HCT116 (cell line): ENCODE measurements around the gene MAST4. TPM values are rescaled to one million over a fixed set of nuclear protein-coding genes. Genes with fewer than 3 reads are reported as not detected.

Experiments
- ATAC-seq: fragments of 200-7000 bp; cut with Tn5 transposase; 2 replicates; pipeline ENCODE4 v1.9.1; 2020; ENCODE audit warnings: mild to moderate bottlenecking, moderate library complexity
- BruUV-seq: library from RNA; stranded (reverse); fragments of 400-500 nt; replicated peaks from 2 replicates; lab custom pipeline; 2021; lab: Mats Ljungman, UMichigan
- CTCF ChIA-PET: fragments of 300-600 bp; sonication (Branson Sonifier 250); formaldehyde crosslinking; loops from one replicate; lab custom pipeline; 2021; ENCODE audit warnings: antibody characterized with exemption; lab: Charles Lee
- POLR2A ChIA-PET: fragments of 300-600, 350-600 bp; sonication (Branson Sonifier 250); formaldehyde crosslinking; loops from one replicate; lab custom pipeline; 2021; ENCODE audit warnings: antibody characterized with exemption; lab: Charles Lee
- RAD21 ChIA-PET, 2 experiments: fragments of 300-600 bp; sonication (Branson Sonifier 250); formaldehyde crosslinking; loops; one replicate each; lab custom pipeline; 2023; ENCODE audit warnings: low total read pairs in 2 of 2; ENCODE audit not compliant: uncharacterized antibody in 2 of 2, unreplicated experiment in 2 of 2, low non-redundant PET in 1 of 2; lab: Charles Lee
- DNase-seq: peaks from one replicate; pipeline ENCODE4 v3.0.0-alpha.2; 2010; ENCODE audit warnings: low read depth, low spot score
- H2AFZ ChIP-seq: fragments of 200-600 bp; shearing (Covaris generic), sonication (generic); 2 replicates; pipeline ENCODE4 v1.6.1; 2017; ENCODE audit warnings: low read depth, mixed run types, mixed read lengths, antibody characterized with exemption, low read length; ENCODE audit not compliant: poor library complexity, severe bottlenecking
- H3K27ac ChIP-seq: 2 replicates; pipeline ENCODE4 v1.5.1; 2012; ENCODE audit warnings: low read depth, low read length
- H3K27me3 ChIP-seq: fragments of 200-600 bp; sonication (generic); 2 replicates; pipeline ENCODE4 v1.6.1; 2016; ENCODE audit warnings: mixed run types, low read length, mixed read lengths; ENCODE audit not compliant: insufficient read depth
- H3K36me3 ChIP-seq, 2 experiments: fragments of 200-500 bp in 1 of 2; fragments of 200-600 bp in 1 of 2; sonication (Bioruptor generic) in 1 of 2; sonication (generic) in 1 of 2; 2 replicates each; pipeline versions ENCODE4 v1.5.1 to v1.6.1; 2014 to 2016; ENCODE audit warnings: low read length in 2 of 2, inconsistent platforms in 1 of 2, mixed read lengths in 1 of 2, mixed run types in 1 of 2; ENCODE audit not compliant: insufficient read depth in 2 of 2, control insufficient read depth in 1 of 2
- H3K4me1 ChIP-seq, 2 experiments: fragments of 200-600 bp in 1 of 2; sonication (generic) in 1 of 2; 2 replicates each; pipeline versions ENCODE4 v1.5.1 to v1.6.1; 2012 to 2017; ENCODE audit warnings: low read length in 2 of 2, inconsistent platforms in 1 of 2, mild to moderate bottlenecking in 1 of 2, mixed read lengths in 1 of 2, mixed run types in 1 of 2, moderate library complexity in 1 of 2; ENCODE audit not compliant: insufficient read depth in 2 of 2, control insufficient read depth in 1 of 2
- H3K4me2 ChIP-seq: fragments of 200-600 bp; sonication (generic); 2 replicates; pipeline ENCODE4 v1.6.1; 2017; ENCODE audit warnings: mixed run types, low read length, mixed read lengths
- H3K4me3 ChIP-seq, 2 experiments: fragments of 200-600 bp in 1 of 2; sonication (generic) in 1 of 2; replicated peaks in 1 of 2; 2 replicates each; pipeline ENCODE4 v1.5.1; 2011 to 2016; ENCODE audit warnings: low read length in 2 of 2, control low read depth in 1 of 2, low read depth in 1 of 2, mild to moderate bottlenecking in 1 of 2, mixed read lengths in 1 of 2, mixed run types in 1 of 2
- H3K79me2 ChIP-seq: fragments of 200-600 bp; sonication (generic); 2 replicates; pipeline ENCODE4 v1.6.1; 2017; ENCODE audit warnings: mild to moderate bottlenecking, mixed run types, low read length, moderate library complexity, mixed read lengths; ENCODE audit not compliant: insufficient read depth
- H3K9ac ChIP-seq: fragments of 200-600 bp; sonication (generic); 2 replicates; pipeline ENCODE4 v1.6.1; 2016; ENCODE audit warnings: low read length, mixed read lengths
- H3K9me2 ChIP-seq: fragments of 200-600 bp; sonication (generic), shearing (Covaris generic); 2 replicates; pipeline ENCODE4 v1.6.1; 2017; ENCODE audit warnings: mixed run types, mild to moderate bottlenecking, moderate library complexity; ENCODE audit not compliant: insufficient read depth
- H3K9me3 ChIP-seq, 2 experiments: fragments of 200-500 bp in 1 of 2; fragments of 200-600 bp in 1 of 2; sonication (Bioruptor generic) in 1 of 2; sonication (generic) in 1 of 2; 2 replicates each; pipeline ENCODE4 v1.6.1; 2014 to 2017; ENCODE audit warnings: low read length in 2 of 2, mixed read lengths in 2 of 2, inconsistent platforms in 1 of 2, low read depth in 1 of 2, mild to moderate bottlenecking in 1 of 2, mixed run types in 1 of 2, moderate library complexity in 1 of 2; ENCODE audit not compliant: control insufficient read depth in 1 of 2, insufficient read depth in 1 of 2
- H4K20me1 ChIP-seq: fragments of 200-600 bp; sonication (generic), shearing (Covaris generic); 2 replicates; pipeline ENCODE4 v1.6.1; 2017; ENCODE audit warnings: mixed run types, mild to moderate bottlenecking, moderate library complexity; ENCODE audit not compliant: insufficient read depth
- CEBPB ChIP-seq: IDR thresholded peaks from 2 replicates; pipeline ENCODE4 v1.6.1; 2012; ENCODE audit warnings: low read depth
- CTCF ChIP-seq, 3 experiments: fragments of 200-600 bp in 1 of 3; sonication (generic) in 1 of 3; IDR thresholded peaks in 2 of 3; conservative IDR thresholded peaks in 1 of 3; 2 replicates each; pipeline ENCODE4 v1.5.1; 2012 to 2017; ENCODE audit warnings: low read depth in 2 of 3, low read length in 2 of 3, antibody characterized with exemption in 1 of 3, borderline replicate concordance in 1 of 3, control low read depth in 1 of 3, mild to moderate bottlenecking in 1 of 3, mixed read lengths in 1 of 3, mixed run types in 1 of 3, moderate library complexity in 1 of 3; ENCODE audit not compliant: insufficient read depth in 1 of 3
- EZH2phosphoT487 ChIP-seq: fragments of 200-600 bp; IDR thresholded peaks from 2 replicates; pipeline ENCODE4 v1.6.1; 2018; ENCODE audit warnings: antibody characterized with exemption, borderline replicate concordance
- FOSL1 ChIP-seq: IDR thresholded peaks from 2 replicates; pipeline ENCODE4 v1.6.1; 2012; ENCODE audit warnings: low read depth
- RAD21 ChIP-seq: IDR thresholded peaks from 2 replicates; pipeline ENCODE4 v1.6.1; 2012; ENCODE audit warnings: low read depth, mild to moderate bottlenecking
- SIN3A ChIP-seq: IDR thresholded peaks from 2 replicates; pipeline ENCODE4 v1.6.1; 2012; ENCODE audit warnings: low read depth
- SRF ChIP-seq: IDR thresholded peaks from 2 replicates; pipeline ENCODE4 v1.6.1; 2012; ENCODE audit warnings: low read depth
- YY1 ChIP-seq: IDR thresholded peaks from 2 replicates; pipeline ENCODE4 v1.6.1; 2011; ENCODE audit warnings: low read length, low read depth, moderate library complexity, mild to moderate bottlenecking; ENCODE audit not compliant: insufficient replicate concordance; ENCODE audit errors: extremely low read depth
- ZFX ChIP-seq: fragments of 450-650 bp; IDR thresholded peaks from 2 replicates; pipeline ENCODE4 v1.6.1; 2017
- intact Hi-C: fragments of 100-400 bp; cut with micrococcal nuclease; formaldehyde crosslinking; loops from 2 replicates; pipeline ENCODE4 v1.10.0; 2022
- total RNA-seq: library from RNA; stranded (reverse); gene quantifications from one replicate; pipeline ENCODE4 v1.2.1, GENCODE V29; 2021; ENCODE audit not compliant: unreplicated experiment
- TF ChIP-seq, protein P1 (sequence below): IDR thresholded peaks from 2 replicates; pipeline ENCODE4 v1.6.1; 2011; ENCODE audit warnings: mild to moderate bottlenecking, low read length, moderate library complexity; ENCODE audit not compliant: insufficient replicate concordance; ENCODE audit errors: extremely low read depth

MAST4 gene
- total RNA-seq, 1 experiment from 2014 or later = 1.1 TPM

DNA sequence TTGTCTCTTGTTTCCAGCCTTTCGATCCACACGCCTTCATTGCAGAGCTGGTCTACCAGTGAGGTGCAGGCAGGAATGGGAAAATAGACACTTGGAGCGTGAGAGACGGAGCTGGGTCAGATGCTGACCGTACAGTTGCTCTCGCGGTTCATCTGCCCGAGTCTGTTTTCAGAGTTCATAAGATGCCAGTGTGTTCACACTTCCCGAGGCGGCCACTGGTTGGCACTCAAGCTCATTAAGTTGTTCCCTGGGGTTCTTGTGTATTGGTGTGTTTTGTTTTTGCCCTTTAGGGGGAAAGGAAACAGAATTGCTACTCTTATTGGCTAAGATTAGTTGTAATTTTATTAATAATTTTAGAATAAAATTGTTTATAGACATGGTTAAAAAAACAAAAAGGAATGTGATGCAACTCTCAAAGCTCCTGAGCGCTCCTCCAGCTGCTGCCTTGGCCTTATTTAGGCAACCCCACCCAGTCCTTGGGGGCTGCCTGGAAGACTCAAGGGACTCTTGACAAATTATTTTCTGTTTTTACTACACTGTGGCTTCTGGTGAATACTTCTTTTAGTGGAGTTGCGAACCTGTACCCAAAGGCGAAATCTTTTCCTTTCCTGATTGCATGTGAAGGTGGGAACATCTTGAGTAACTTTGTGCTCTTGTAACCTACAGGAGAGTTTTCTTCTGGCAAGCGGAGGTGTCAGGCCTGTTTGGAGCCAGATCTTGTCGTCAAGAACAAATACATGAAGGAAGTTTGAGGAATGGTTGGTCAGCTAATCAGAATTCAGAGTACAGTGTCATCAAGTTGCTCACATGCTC is 146.1 kb downstream of the MAST4 start:
- Histone ChIP-seq H3K4me1 (no peaks in the 10 kb centered on the region), H3K36me3 (no peaks in the 10 kb centered on the region), H3K27ac (no peak overlapping the region), H4K20me1 (no peaks in the 10 kb centered on the region), H3K4me3 (no peak overlapping the region), H3K79me2 (no peaks in the 10 kb centered on the region), H3K9ac (no peak overlapping the region), H3K27me3 (peaks cover 47% of the 10 kb centered on the region), H2AFZ (no peak overlapping the region), H3K9me2 (no peaks in the 10 kb centered on the region), H3K4me2 (no peak overlapping the region), H3K9me3 (no peaks in the 10 kb centered on the region)
- TF ChIP-seq CEBPB (no peak), FOSL1 (no peak), RAD21 (0 out of 2 replicates have a peak, but pooled peaks have one; percentile 17), ZFX (no peak), SIN3A (no peak), SRF (no peak), CTCF (IDR thresholded peaks at IDR 0.05 in 2 of 3, conservative IDR thresholded peaks at IDR 0.05 in 1 of 3; ENCODE audit: borderline replicate concordance in 1 of 3, insufficient read depth in 1 of 3, low read depth in 2 of 3, low read length in 2 of 3) (peak; percentile 25 to 57 (median 55); a peak in 5 of 6 replicates), YY1 (no peak), EZH2phosphoT487 (no peak)
- TF ChIP-seq, protein P1, sequence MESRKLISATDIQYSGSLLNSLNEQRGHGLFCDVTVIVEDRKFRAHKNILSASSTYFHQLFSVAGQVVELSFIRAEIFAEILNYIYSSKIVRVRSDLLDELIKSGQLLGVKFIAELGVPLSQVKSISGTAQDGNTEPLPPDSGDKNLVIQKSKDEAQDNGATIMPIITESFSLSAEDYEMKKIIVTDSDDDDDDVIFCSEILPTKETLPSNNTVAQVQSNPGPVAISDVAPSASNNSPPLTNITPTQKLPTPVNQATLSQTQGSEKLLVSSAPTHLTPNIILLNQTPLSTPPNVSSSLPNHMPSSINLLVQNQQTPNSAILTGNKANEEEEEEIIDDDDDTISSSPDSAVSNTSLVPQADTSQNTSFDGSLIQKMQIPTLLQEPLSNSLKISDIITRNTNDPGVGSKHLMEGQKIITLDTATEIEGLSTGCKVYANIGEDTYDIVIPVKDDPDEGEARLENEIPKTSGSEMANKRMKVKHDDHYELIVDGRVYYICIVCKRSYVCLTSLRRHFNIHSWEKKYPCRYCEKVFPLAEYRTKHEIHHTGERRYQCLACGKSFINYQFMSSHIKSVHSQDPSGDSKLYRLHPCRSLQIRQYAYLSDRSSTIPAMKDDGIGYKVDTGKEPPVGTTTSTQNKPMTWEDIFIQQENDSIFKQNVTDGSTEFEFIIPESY = no peak
- ChIA-PET RAD21 (no interaction called here), CTCF (interaction anchor here (0.8 to 2.2 kb wide), 5 partner anchors 12 to 436 kb away, joined by 3 to 12 read pairs (median 4); no protein-coding TSS in a partner anchor), POLR2A (no interaction called here)
- DNase-seq (peak; percentile 21), ATAC-seq (peak; percentile 84)
- intact Hi-C loops = loop anchor here (5.0 kb wide), 1 partner anchor 435 kb away; no protein-coding TSS in a partner anchor
- BruUV-seq = no TSS peak
